ENCODE measurements around the gene ARL1. TPM values are rescaled to one million over a fixed set of nuclear protein-coding genes. Genes with fewer than 3 reads are reported as not detected.

Gene ARL1
- polyA plus RNA-seq, 1 donor from 2014 or later, result 32.3 TPM

GRCh38 chr12:101441461-101442224 lies 34.1 kb upstream of the ARL1 start:
- H3K9me2 ChIP-seq (ENCODE audit: insufficient read depth, low read length), result no peaks in the 10 kb centered on the region
- no peaks in the 10 kb centered on the region for H3K79me2 ChIP-seq (replicated peaks; ENCODE audit: insufficient read depth, low read length)
- no peaks in the 10 kb centered on the region for H3K27me3 ChIP-seq (ENCODE audit: insufficient read depth, low read depth, low read length)
- no peaks in the 10 kb centered on the region for H3K9me3 ChIP-seq (ENCODE audit: low read length)
- no peak for TF ChIP-seq CTCF (IDR thresholded peaks at IDR 0.05; ENCODE audit: poor library complexity, severe bottlenecking)
- no peak for TF ChIP-seq RAD21 (conservative IDR thresholded peaks at IDR 0.05)
- no peak for TF ChIP-seq SMC3 (conservative IDR thresholded peaks at IDR 0.05; ENCODE audit: poor library complexity)
- TF ChIP-seq EZH2 (IDR thresholded peaks at IDR 0.05; ENCODE audit: borderline replicate concordance, insufficient read depth, low read length, poor library complexity, severe bottlenecking), result no peak
- TF ChIP-seq MXI1 (conservative IDR thresholded peaks at IDR 0.05; ENCODE audit: poor library complexity, severe bottlenecking), result no peak
- TF ChIP-seq REST (IDR thresholded peaks at IDR 0.05; ENCODE audit: borderline replicate concordance), result no peak
- no peak for TF ChIP-seq TAF1 (IDR thresholded peaks at IDR 0.05; ENCODE audit: low read depth)
- TF ChIP-seq POLR2AphosphoS5 (IDR thresholded peaks at IDR 0.05), result no peak
- TF ChIP-seq EP300 (conservative IDR thresholded peaks at IDR 0.05; ENCODE audit: poor library complexity, severe bottlenecking), result no peak
- no peaks in the 10 kb centered on the region for H3F3A ChIP-seq (ENCODE audit: insufficient read depth, low read length, poor library complexity, severe bottlenecking)
- H3K4me2 ChIP-seq (ENCODE audit: low read length), result no peak overlapping the region
- H3K9ac ChIP-seq (ENCODE audit: low read length), result no peak overlapping the region
- H4K20me1 ChIP-seq (ENCODE audit: insufficient read depth), result no peaks in the 10 kb centered on the region
- no peak overlapping the region for H3K4me3 ChIP-seq (ENCODE audit: low read length)
- H3K36me3 ChIP-seq (ENCODE audit: insufficient read depth, low read length), result no peaks in the 10 kb centered on the region
- H2AFZ ChIP-seq (ENCODE audit: low read depth, low read length), result no peak overlapping the region
- H3K27ac ChIP-seq (ENCODE audit: low read length), result no peak overlapping the region

DNA sequence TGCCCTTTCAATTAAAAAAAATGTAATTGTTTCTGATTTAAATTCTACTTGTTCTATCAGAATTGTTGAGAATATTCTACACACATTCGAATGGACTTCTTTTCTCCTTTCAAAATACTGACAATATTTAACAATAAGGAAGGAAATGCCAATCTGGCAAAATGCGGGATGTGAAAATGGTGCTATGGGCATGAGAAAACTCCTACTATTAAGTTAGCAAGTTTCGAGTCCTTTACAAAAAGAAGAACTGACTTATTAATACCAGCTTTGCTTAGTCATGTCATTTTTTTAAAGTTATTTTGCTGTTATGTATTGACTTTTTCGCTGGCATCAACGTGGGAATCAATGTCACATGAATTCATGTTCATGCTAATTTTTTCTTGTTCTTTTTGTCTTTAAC lies 31.7 kb upstream of the ARL1 start:
- Histone ChIP-seq H3F3A (ENCODE audit: insufficient read depth, low read length, poor library complexity, severe bottlenecking) (no peaks in the 10 kb centered on the region), H3K79me2 (replicated peaks; ENCODE audit: insufficient read depth, low read length) (no peaks in the 10 kb centered on the region), H3K27ac (ENCODE audit: low read length) (no peak overlapping the region), H2AFZ (ENCODE audit: low read depth, low read length) (no peak overlapping the region), H3K4me3 (ENCODE audit: low read length) (no peak overlapping the region), H3K36me3 (ENCODE audit: insufficient read depth, low read length) (no peaks in the 10 kb centered on the region), H3K9me2 (ENCODE audit: insufficient read depth, low read length) (no peaks in the 10 kb centered on the region), H3K9ac (ENCODE audit: low read length) (no peak overlapping the region), H3K27me3 (ENCODE audit: insufficient read depth, low read depth, low read length) (no peaks in the 10 kb centered on the region), H3K9me3 (ENCODE audit: low read length) (no peaks in the 10 kb centered on the region), H3K4me2 (ENCODE audit: low read length) (no peak overlapping the region), H4K20me1 (ENCODE audit: insufficient read depth) (no peaks in the 10 kb centered on the region)
- no peak for TF ChIP-seq RAD21 (conservative IDR thresholded peaks at IDR 0.05)
- no peak for TF ChIP-seq REST (IDR thresholded peaks at IDR 0.05; ENCODE audit: borderline replicate concordance)
- no peak for TF ChIP-seq CTCF (IDR thresholded peaks at IDR 0.05; ENCODE audit: poor library complexity, severe bottlenecking)
- no peak for TF ChIP-seq MXI1 (conservative IDR thresholded peaks at IDR 0.05; ENCODE audit: poor library complexity, severe bottlenecking)
- no peak for TF ChIP-seq TAF1 (IDR thresholded peaks at IDR 0.05; ENCODE audit: low read depth)

Data from neural cell (in vitro differentiated cells).